T-cell (primary cell): ENCODE measurements around the gene SYT9. TPM values are rescaled to one million over a fixed set of nuclear protein-coding genes. Genes with fewer than 3 reads are reported as not detected.

ENCODE experiments used
- ATAC-seq, 4 experiments: fragments of 200-7000 bp in 3 of 4; fragments of 150-1000 bp in 1 of 4; cut with Tn5 transposase; replicated peaks in 1 of 4; 1 replicate in 3 of 4; 2 replicates in 1 of 4; pipeline ENCODE4 v1.10.0; 2021; ENCODE audit warnings: moderate library complexity in 3 of 4, mild to moderate bottlenecking in 2 of 4, moderate number of reproducible peaks in 1 of 4
- CTCF ChIA-PET, 2 donors: fragments of 300-600 bp; sonication (Branson Sonifier 250); formaldehyde crosslinking; loops; one replicate each; lab custom pipeline; 2022; ENCODE audit warnings: antibody characterized with exemption in 2 of 2; lab: Charles Lee
- POLR2A ChIA-PET, 2 donors: fragments of 300-600 bp; sonication (Branson Sonifier 250); formaldehyde crosslinking; loops; one replicate each; lab custom pipeline; 2022; ENCODE audit warnings: antibody characterized with exemption in 2 of 2; lab: Charles Lee
- DNase-seq, 35 experiments: peaks; one replicate each; pipeline versions ENCODE4 v3.0.0 to v3.0.0-alpha.2; 2013 to 2023
- H3K27ac ChIP-seq: one replicate; pipeline ENCODE4 v1.5.1; 2013; ENCODE audit warnings: low read length
- H3K27me3 ChIP-seq, 2 experiments: replicated peaks in 1 of 2; 1 replicate in 1 of 2; 2 replicates in 1 of 2; pipeline versions ENCODE4 v1.6.1 to v1.7.0; 2013; ENCODE audit warnings: low read length in 1 of 2, mixed read lengths in 1 of 2; ENCODE audit not compliant: control insufficient read depth in 2 of 2, insufficient read depth in 2 of 2; ENCODE audit errors: extremely low read depth in 1 of 2
- H3K36me3 ChIP-seq, 2 donors: 1 replicate in 1 of 2; 2 replicates in 1 of 2; pipeline versions ENCODE4 v1.6.1 to v1.7.0; 2013; ENCODE audit warnings: low read length in 1 of 2; ENCODE audit not compliant: control insufficient read depth in 2 of 2, insufficient read depth in 1 of 2; ENCODE audit errors: extremely low read depth in 1 of 2
- H3K4me1 ChIP-seq, 2 experiments: 1 replicate in 1 of 2; 2 replicates in 1 of 2; pipeline versions ENCODE4 v1.6.1 to v1.7.0; 2013; ENCODE audit warnings: low read length in 2 of 2, mixed read lengths in 1 of 2; ENCODE audit not compliant: insufficient read depth in 2 of 2, control insufficient read depth in 1 of 2; ENCODE audit errors: extremely low read depth in 1 of 2
- H3K4me3 ChIP-seq, 2 donors: 1 replicate in 1 of 2; 2 replicates in 1 of 2; pipeline versions ENCODE4 v1.5.1 to v1.7.0; 2013; ENCODE audit warnings: mild to moderate bottlenecking in 2 of 2, low read length in 1 of 2, moderate library complexity in 1 of 2; ENCODE audit not compliant: control insufficient read depth in 1 of 2; ENCODE audit errors: extremely low read depth in 1 of 2
- H3K9me3 ChIP-seq: 2 replicates; pipeline ENCODE4 v1.7.0; 2013
- H3K27ac Mint-ChIP-seq, 2 donors: one replicate each; pipeline ENCODE4 v1.8.0; 2020 to 2021; ENCODE audit warnings: mild to moderate bottlenecking in 2 of 2, mixed read lengths in 2 of 2
- H3K27me3 Mint-ChIP-seq, 2 donors: one replicate each; pipeline ENCODE4 v1.8.0; 2021 to 2022; ENCODE audit warnings: mixed read lengths in 2 of 2
- H3K36me3 Mint-ChIP-seq: one replicate; pipeline ENCODE4 v1.8.0; 2021; ENCODE audit warnings: mixed read lengths
- H3K4me1 Mint-ChIP-seq, 3 donors: one replicate each; pipeline ENCODE4 v1.8.0; 2020 to 2022; ENCODE audit warnings: mixed read lengths in 3 of 3, mild to moderate bottlenecking in 1 of 3
- H3K4me3 Mint-ChIP-seq, 3 donors: one replicate each; pipeline ENCODE4 v1.8.0; 2020 to 2022; ENCODE audit warnings: mild to moderate bottlenecking in 3 of 3, mixed read lengths in 3 of 3, moderate library complexity in 3 of 3
- H3K9me3 Mint-ChIP-seq, 3 donors: one replicate each; pipeline ENCODE4 v1.8.0; 2020 to 2022; ENCODE audit warnings: mixed read lengths in 3 of 3
- WGBS: methylation state at CpG from one replicate; pipeline ENCODE4 v1.1.5; 2013; ENCODE audit warnings: missing lambda C conversion rate; ENCODE audit not compliant: insufficient coverage; 5-methylcytosine and 5-hydroxymethylcytosine counted together
- total RNA-seq, 35 experiments: library from RNA in 6 of 35; stranded (reverse) in 6 of 35; fragments of 120-200 nt in 1 of 35; gene quantifications; one replicate each; pipeline versions ENCODE4 v1.2.1 to v1.2.4 and lab custom pipeline; 2013 to 2026

The SYT9 gene
- total RNA-seq, 5 donors from 2014 or later (not counting 1 experiment from before 2014, with no cell fraction given), result not detected

- Mint-ChIP-seq H3K27me3 (peaks cover 2 to 3% of the 10 kb centered on the region in 2 donors), H3K9me3 (no peaks in the 10 kb centered on the region), H3K36me3 (no peaks in the 10 kb centered on the region), H3K4me1 (peaks cover 0 to 4% (median 0%) of the 10 kb centered on the region in 3 donors), H3K4me3 (no peak overlapping the region), H3K27ac (no peak overlapping the region)
- ATAC-seq (no peak), DNase-seq (no peak)
- H3K27me3 ChIP-seq, result peaks cover 0 to 12% of the 10 kb centered on the region in 2 experiments
- H3K9me3 ChIP-seq, result no peaks in the 10 kb centered on the region
- POLR2A ChIA-PET, result no interaction called here
- 0% methylated on average over 1 of the region's 4 CpGs for WGBS
- no peak overlapping the region for H3K27ac ChIP-seq
- no peaks in the 10 kb centered on the region for H3K36me3 ChIP-seq
- H3K4me3 ChIP-seq, result no peak overlapping the region
- CTCF ChIA-PET, result no interaction called here
- H3K4me1 ChIP-seq, result no peaks in the 10 kb centered on the region
Observed at GRCh38 chr11:7498193-7498592, 246.5 kb downstream of the SYT9 start.

- H3K4me3 Mint-ChIP-seq, result no peak overlapping the region
- CTCF ChIA-PET, result no interaction called here
Observed at GRCh38 chr11:7499081-7499480, 247.4 kb downstream of the SYT9 start.

GRCh38 chr11:7500251-7500650 is 248.5 kb downstream of the SYT9 start:
- Histone ChIP-seq H3K27ac (no peak overlapping the region), H3K4me3 (no peak overlapping the region), H3K4me1 (no peaks in the 10 kb centered on the region), H3K9me3 (no peaks in the 10 kb centered on the region), H3K36me3 (no peaks in the 10 kb centered on the region), H3K27me3 (peaks cover 0 to 12% of the 10 kb centered on the region in 2 experiments)
- ATAC-seq (no peak), DNase-seq (no peak)
- H3K36me3 Mint-ChIP-seq, result no peaks in the 10 kb centered on the region
- no peak overlapping the region for H3K4me3 Mint-ChIP-seq
- no CpG with 5 or more reads among the region's 3 CpGs for WGBS
- H3K9me3 Mint-ChIP-seq, result no peaks in the 10 kb centered on the region
- POLR2A ChIA-PET, result no interaction called here
- H3K27me3 Mint-ChIP-seq, result no peaks in the 10 kb centered on the region
- H3K4me1 Mint-ChIP-seq, result peaks cover 0 to 4% (median 0%) of the 10 kb centered on the region in 3 donors
- CTCF ChIA-PET, result no interaction called here
- H3K27ac Mint-ChIP-seq, result no peak overlapping the region

More at GRCh38 chr11:7499081-7499480, 247.4 kb downstream of the SYT9 start:
- WGBS, result 100% methylated on average over 1 of the region's 1 CpG
- Mint-ChIP-seq H3K36me3 (no peaks in the 10 kb centered on the region), H3K27ac (no peak overlapping the region), H3K27me3 (peaks cover 2 to 3% of the 10 kb centered on the region in 2 donors), H3K9me3 (no peaks in the 10 kb centered on the region), H3K4me1 (peaks cover 0 to 4% (median 0%) of the 10 kb centered on the region in 3 donors)
- Histone ChIP-seq H3K27ac (no peak overlapping the region), H3K4me3 (no peak overlapping the region), H3K36me3 (no peaks in the 10 kb centered on the region), H3K27me3 (peaks cover 0 to 12% of the 10 kb centered on the region in 2 experiments), H3K4me1 (no peaks in the 10 kb centered on the region), H3K9me3 (no peaks in the 10 kb centered on the region)
- ATAC-seq, result no peak
- POLR2A ChIA-PET, result no interaction called here
- DNase-seq, result no peak

- no peaks in the 10 kb centered on the region for H3K9me3 ChIP-seq
- POLR2A ChIA-PET, result no interaction called here
- CTCF ChIA-PET, result no interaction called here
Observed at GRCh38 chr11:7501251-7501650, 249.5 kb downstream of the SYT9 start.

GRCh38 chr11:7501894-7502293 is 250.2 kb downstream of the SYT9 start:
- H3K4me3 ChIP-seq, result no peak overlapping the region
- CTCF ChIA-PET, result no interaction called here
- peaks cover 0 to 12% of the 10 kb centered on the region in 2 experiments for H3K27me3 ChIP-seq
- Mint-ChIP-seq H3K27me3 (no peaks in the 10 kb centered on the region), H3K4me3 (no peak overlapping the region), H3K4me1 (no peaks in the 10 kb centered on the region), H3K27ac (no peak overlapping the region), H3K9me3 (no peaks in the 10 kb centered on the region), H3K36me3 (no peaks in the 10 kb centered on the region)
- 83% methylated on average over 1 of the region's 4 CpGs for WGBS
- H3K27ac ChIP-seq, result no peak overlapping the region
- ATAC-seq (no peak), DNase-seq (no peak)
- no peaks in the 10 kb centered on the region for H3K9me3 ChIP-seq
- no peaks in the 10 kb centered on the region for H3K4me1 ChIP-seq
- H3K36me3 ChIP-seq, result no peaks in the 10 kb centered on the region
- POLR2A ChIA-PET, result no interaction called here

More at GRCh38 chr11:7501251-7501650, 249.5 kb downstream of the SYT9 start:
- Mint-ChIP-seq H3K9me3 (no peaks in the 10 kb centered on the region), H3K27ac (no peak overlapping the region), H3K36me3 (no peaks in the 10 kb centered on the region), H3K4me3 (no peak overlapping the region), H3K27me3 (no peaks in the 10 kb centered on the region), H3K4me1 (peaks cover 0 to 3% (median 0%) of the 10 kb centered on the region in 3 donors)
- no peaks in the 10 kb centered on the region for H3K4me1 ChIP-seq
- H3K27ac ChIP-seq, result no peak overlapping the region
- no peak for ATAC-seq
- no peak for DNase-seq
- no peaks in the 10 kb centered on the region for H3K36me3 ChIP-seq
- H3K27me3 ChIP-seq, result peaks cover 0 to 12% of the 10 kb centered on the region in 2 experiments
- H3K4me3 ChIP-seq, result no peak overlapping the region
- 93% methylated on average over 2 of the region's 3 CpGs for WGBS

GRCh38 chr11:7506243-7506642 is 254.5 kb downstream of the SYT9 start:
- CTCF ChIA-PET, result no interaction called here
- ATAC-seq, result no peak

More at GRCh38 chr11:7506243-7506642, 254.5 kb downstream of the SYT9 start:
- Mint-ChIP-seq H3K27ac (no peak overlapping the region), H3K4me1 (peaks cover 2% of the 10 kb centered on the region in 3 donors), H3K4me3 (no peak overlapping the region), H3K27me3 (no peaks in the 10 kb centered on the region), H3K36me3 (no peaks in the 10 kb centered on the region), H3K9me3 (no peaks in the 10 kb centered on the region)
- no peaks in the 10 kb centered on the region for H3K9me3 ChIP-seq
- POLR2A ChIA-PET, result no interaction called here
- DNase-seq, result no peak
- no peak overlapping the region for H3K27ac ChIP-seq
- peaks cover 2 to 3% of the 10 kb centered on the region in 2 experiments for H3K4me1 ChIP-seq
- H3K36me3 ChIP-seq, result no peaks in the 10 kb centered on the region
- WGBS, result 83% methylated on average over 1 of the region's 3 CpGs
- H3K27me3 ChIP-seq, result peaks cover 0 to 2% of the 10 kb centered on the region in 2 experiments
- no peak overlapping the region for H3K4me3 ChIP-seq
